Thoracic aorta (tissue), 2 donors: ENCODE results near the gene CA6. TPM values are rescaled to one million over a fixed set of nuclear protein-coding genes. Genes with fewer than 3 reads are reported as not detected.

ENCODE experiments used
- ATAC-seq: fragments of 150-250 bp; one replicate; pipeline ENCODE4 v1.8.0; 2017; ENCODE audit warnings: low read depth; ENCODE audit not compliant: insufficient number of reproducible peaks, low FRiP score
- DNase-seq: peaks from one replicate; pipeline ENCODE4 v3.0.0-alpha.2; 2020; ENCODE audit warnings: low spot score
- H3K27ac ChIP-seq, 2 donors: fragments of 200-600 bp; sonication (generic); 1 replicate in 1 of 2; 2 replicates in 1 of 2; pipeline ENCODE4 v1.5.1; 2016; ENCODE audit warnings: mild to moderate bottlenecking in 2 of 2, moderate library complexity in 2 of 2
- H3K27me3 ChIP-seq: fragments of 200-600 bp; sonication (generic); replicated peaks from 2 replicates; pipeline ENCODE4 v1.6.0; 2016; ENCODE audit warnings: mild to moderate bottlenecking; ENCODE audit not compliant: insufficient read depth
- H3K36me3 ChIP-seq: fragments of 200-600 bp; sonication (generic); one replicate; pipeline ENCODE4 v1.5.1; 2016
- H3K4me1 ChIP-seq, 2 donors: fragments of 200-600 bp; sonication (generic); 1 replicate in 1 of 2; 2 replicates in 1 of 2; pipeline versions ENCODE4 v1.5.1 to v1.6.0; 2016; ENCODE audit warnings: low read depth in 2 of 2, mild to moderate bottlenecking in 1 of 2; ENCODE audit not compliant: control insufficient read depth in 1 of 2
- H3K4me3 ChIP-seq: fragments of 200-600 bp; sonication (generic); 2 replicates; pipeline ENCODE4 v1.5.1; 2016; ENCODE audit warnings: mild to moderate bottlenecking
- H3K9me3 ChIP-seq: fragments of 200-600 bp; sonication (generic); 2 replicates; pipeline ENCODE4 v1.5.1; 2016
- total RNA-seq, 2 donors: library from RNA; depleted of rRNA; stranded (reverse); fragments of >200 nt; gene quantifications; one replicate each; pipeline versions ENCODE4 v1.1.0 to v1.2.3, GENCODE V29; 2016
- TF ChIP-seq, protein P1 (sequence below): fragments of 200-600 bp; sonication (generic); IDR thresholded peaks from one replicate; pipeline ENCODE4 v1.5.1; 2019; ENCODE audit warnings: antibody characterized with exemption

Gene CA6
- total RNA-seq, 2 donors from 2014 or later: not detected

DNA sequence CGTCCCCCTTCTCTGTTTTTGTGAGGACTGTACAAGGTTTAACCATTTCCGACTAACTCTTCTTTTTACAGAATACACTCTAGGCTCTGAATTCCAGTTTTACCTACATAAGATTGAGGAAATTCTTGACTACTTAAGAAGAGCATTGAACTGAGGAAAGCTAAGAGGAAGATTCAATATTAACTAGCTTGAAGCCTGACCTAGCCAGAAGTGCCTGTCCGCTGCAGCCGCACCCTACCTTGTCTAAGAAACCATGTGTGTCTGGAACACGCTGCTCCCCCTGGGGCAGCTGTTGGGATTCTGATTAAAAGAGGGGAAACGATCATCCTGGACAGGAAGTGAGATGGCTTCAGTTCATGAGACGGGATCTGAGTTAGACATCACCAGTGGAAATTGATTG is 28.9 kb downstream of the CA6 start:
- ATAC-seq (no peak), DNase-seq (no peak)
- Histone ChIP-seq H3K36me3 (no peaks in the 10 kb centered on the region), H3K9me3 (no peaks in the 10 kb centered on the region), H3K4me3 (no peak overlapping the region), H3K27ac (no peak overlapping the region), H3K4me1 (no peaks in the 10 kb centered on the region), H3K27me3 (no peaks in the 10 kb centered on the region)
- TF ChIP-seq, protein P1, sequence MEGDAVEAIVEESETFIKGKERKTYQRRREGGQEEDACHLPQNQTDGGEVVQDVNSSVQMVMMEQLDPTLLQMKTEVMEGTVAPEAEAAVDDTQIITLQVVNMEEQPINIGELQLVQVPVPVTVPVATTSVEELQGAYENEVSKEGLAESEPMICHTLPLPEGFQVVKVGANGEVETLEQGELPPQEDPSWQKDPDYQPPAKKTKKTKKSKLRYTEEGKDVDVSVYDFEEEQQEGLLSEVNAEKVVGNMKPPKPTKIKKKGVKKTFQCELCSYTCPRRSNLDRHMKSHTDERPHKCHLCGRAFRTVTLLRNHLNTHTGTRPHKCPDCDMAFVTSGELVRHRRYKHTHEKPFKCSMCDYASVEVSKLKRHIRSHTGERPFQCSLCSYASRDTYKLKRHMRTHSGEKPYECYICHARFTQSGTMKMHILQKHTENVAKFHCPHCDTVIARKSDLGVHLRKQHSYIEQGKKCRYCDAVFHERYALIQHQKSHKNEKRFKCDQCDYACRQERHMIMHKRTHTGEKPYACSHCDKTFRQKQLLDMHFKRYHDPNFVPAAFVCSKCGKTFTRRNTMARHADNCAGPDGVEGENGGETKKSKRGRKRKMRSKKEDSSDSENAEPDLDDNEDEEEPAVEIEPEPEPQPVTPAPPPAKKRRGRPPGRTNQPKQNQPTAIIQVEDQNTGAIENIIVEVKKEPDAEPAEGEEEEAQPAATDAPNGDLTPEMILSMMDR: no peak

DNA sequence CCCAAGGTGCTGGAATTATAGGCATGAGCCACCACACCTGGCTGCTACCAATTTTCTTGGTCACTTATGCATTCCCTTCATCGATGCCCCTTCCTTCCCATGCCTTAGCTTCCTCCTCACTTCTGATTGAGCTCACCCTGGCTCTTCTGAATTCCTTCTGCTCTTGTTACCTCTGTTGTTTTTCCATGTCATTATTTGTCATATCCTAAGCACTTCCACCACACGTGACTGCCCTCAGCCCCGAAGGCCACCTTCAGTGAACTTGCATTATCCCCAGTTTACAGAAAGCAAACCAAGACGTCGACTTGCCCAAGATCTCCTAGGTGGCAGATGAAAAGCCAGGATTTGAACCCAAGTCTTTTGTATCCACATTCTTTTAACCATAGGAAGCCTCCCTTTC is 30.7 kb downstream of the CA6 start:
- Histone ChIP-seq H3K27me3 (no peaks in the 10 kb centered on the region), H3K36me3 (no peaks in the 10 kb centered on the region), H3K27ac (no peak overlapping the region), H3K4me3 (no peak overlapping the region), H3K4me1 (no peaks in the 10 kb centered on the region), H3K9me3 (no peaks in the 10 kb centered on the region)
- TF ChIP-seq, protein P1: no peak
- DNase-seq (no peak), ATAC-seq (no peak)

DNA sequence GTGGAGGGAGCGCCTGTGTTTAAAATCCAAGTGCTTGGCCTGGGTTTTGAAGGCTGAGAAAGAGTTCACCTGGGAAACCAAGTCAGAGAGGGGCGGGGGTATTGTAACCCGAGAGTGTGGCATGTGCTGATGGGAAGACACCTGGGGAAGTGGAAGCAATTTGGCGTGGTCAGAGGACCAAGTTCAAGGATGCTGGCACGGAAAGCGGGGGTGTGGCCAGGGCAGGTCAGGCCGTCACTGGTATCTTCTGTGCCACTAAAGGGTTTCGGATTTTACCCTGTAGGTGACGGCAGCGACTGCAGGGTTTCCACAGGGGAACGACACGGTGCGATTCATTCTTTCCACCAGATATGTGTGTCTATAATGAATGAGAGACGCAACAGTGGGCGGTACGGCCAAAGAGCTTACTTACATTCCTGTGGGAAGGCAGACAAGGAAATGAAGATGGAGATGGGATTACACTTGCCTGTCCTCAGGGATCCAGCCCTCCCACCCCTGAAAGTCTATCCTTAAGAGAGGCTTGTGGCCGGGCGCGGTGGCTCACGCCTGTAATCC is 31.3 kb downstream of the CA6 start:
- ATAC-seq: no peak
- no peak for DNase-seq
- Histone ChIP-seq H3K36me3 (no peaks in the 10 kb centered on the region), H3K9me3 (no peaks in the 10 kb centered on the region), H3K27ac (no peak overlapping the region), H3K4me1 (no peaks in the 10 kb centered on the region), H3K27me3 (no peaks in the 10 kb centered on the region), H3K4me3 (no peak overlapping the region)
- TF ChIP-seq, protein P1: no peak

DNA sequence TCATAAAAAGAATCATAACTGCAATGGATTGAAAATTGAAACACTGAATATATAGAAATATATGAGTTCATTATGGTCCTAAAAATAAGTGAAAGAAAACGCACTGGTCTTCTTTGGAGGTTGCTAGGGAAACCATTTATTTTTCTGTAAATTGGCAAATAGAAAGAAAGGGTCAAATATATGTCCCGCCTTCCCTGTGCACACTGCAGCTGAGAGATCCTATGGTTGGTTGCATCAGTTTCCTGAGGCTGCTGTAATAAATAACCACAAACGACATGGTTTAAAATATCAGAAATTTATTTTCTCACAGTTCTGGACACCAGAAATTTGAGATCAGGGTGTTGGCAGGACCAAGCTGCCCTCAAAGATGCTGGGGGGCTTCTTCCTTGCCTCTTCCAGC is 35.0 kb downstream of the CA6 start:
- peaks cover 0 to under 1% of the 10 kb centered on the region in 2 donors for H3K4me1 ChIP-seq
- no peak overlapping the region for H3K4me3 ChIP-seq
- H3K9me3 ChIP-seq: no peaks in the 10 kb centered on the region
- H3K27ac ChIP-seq: no peak overlapping the region
- DNase-seq: no peak
- no peaks in the 10 kb centered on the region for H3K27me3 ChIP-seq
- ATAC-seq: no peak
- no peaks in the 10 kb centered on the region for H3K36me3 ChIP-seq
- TF ChIP-seq, protein P1: no peak

DNA sequence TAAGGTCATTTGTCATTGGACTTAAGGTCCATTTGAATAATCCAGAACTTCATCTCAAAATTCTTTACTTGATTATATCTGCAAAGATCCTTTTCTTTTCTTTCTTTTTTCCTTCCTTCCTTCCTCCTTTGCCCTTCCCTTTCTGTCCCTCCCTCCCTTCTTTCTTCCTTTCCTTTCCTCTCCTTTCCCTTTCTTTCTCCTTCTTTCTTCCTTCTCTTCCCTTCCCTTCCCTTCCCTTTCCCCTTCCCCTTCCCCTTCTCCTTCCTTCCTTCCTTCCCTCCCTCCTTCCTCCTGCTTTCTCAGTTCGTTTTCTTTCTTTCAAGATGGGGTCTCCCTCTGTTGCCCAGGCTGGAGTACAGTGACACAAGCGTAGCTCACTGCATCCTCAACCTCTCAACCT is 35.5 kb downstream of the CA6 start:
- H3K9me3 ChIP-seq: no peaks in the 10 kb centered on the region
- no peaks in the 10 kb centered on the region for H3K27me3 ChIP-seq
- ATAC-seq (no peak), DNase-seq (no peak)
- H3K4me1 ChIP-seq: peaks cover 0 to 3% of the 10 kb centered on the region in 2 donors
- no peak overlapping the region for H3K4me3 ChIP-seq
- TF ChIP-seq, protein P1: no peak
- H3K36me3 ChIP-seq: no peaks in the 10 kb centered on the region
- no peak overlapping the region for H3K27ac ChIP-seq
